WI38 (cell line): ENCODE data around the gene RBP2.

Experiments used
- H3K4me3 ChIP-seq: 2 replicates; pipeline ENCODE4 v1.5.1; 2011; ENCODE audit warnings: low read depth, mild to moderate bottlenecking, control low read depth, low read length
- TF ChIP-seq, protein P1 (sequence below): IDR thresholded peaks from 2 replicates; pipeline ENCODE4 v1.5.1; 2012; ENCODE audit warnings: low read depth, mild to moderate bottlenecking, control low read depth, low read length

Gene RBP2

DNA sequence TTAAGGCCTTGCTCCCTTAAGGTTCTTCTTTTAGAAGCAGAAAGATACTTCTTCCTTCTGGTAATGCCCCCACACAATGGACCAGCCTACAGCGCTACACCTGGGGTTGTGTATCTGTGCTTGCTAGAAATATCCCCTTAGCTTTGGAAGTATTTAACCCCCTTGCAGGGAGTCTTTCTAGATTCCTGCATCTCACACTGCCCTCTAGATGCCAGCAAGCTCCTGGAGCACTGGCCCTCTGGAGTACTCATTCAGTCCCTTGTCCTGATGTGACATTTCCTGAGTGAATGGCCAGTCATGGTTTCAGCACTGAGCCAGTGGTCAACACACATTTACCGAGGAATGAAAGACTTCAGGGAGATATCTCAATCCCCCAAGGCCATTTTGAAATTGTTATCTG is 30.4 kb upstream of the RBP2 start:
- TF ChIP-seq, protein P1, sequence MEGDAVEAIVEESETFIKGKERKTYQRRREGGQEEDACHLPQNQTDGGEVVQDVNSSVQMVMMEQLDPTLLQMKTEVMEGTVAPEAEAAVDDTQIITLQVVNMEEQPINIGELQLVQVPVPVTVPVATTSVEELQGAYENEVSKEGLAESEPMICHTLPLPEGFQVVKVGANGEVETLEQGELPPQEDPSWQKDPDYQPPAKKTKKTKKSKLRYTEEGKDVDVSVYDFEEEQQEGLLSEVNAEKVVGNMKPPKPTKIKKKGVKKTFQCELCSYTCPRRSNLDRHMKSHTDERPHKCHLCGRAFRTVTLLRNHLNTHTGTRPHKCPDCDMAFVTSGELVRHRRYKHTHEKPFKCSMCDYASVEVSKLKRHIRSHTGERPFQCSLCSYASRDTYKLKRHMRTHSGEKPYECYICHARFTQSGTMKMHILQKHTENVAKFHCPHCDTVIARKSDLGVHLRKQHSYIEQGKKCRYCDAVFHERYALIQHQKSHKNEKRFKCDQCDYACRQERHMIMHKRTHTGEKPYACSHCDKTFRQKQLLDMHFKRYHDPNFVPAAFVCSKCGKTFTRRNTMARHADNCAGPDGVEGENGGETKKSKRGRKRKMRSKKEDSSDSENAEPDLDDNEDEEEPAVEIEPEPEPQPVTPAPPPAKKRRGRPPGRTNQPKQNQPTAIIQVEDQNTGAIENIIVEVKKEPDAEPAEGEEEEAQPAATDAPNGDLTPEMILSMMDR = no peak
- H3K4me3 ChIP-seq = no peak overlapping the region

DNA sequence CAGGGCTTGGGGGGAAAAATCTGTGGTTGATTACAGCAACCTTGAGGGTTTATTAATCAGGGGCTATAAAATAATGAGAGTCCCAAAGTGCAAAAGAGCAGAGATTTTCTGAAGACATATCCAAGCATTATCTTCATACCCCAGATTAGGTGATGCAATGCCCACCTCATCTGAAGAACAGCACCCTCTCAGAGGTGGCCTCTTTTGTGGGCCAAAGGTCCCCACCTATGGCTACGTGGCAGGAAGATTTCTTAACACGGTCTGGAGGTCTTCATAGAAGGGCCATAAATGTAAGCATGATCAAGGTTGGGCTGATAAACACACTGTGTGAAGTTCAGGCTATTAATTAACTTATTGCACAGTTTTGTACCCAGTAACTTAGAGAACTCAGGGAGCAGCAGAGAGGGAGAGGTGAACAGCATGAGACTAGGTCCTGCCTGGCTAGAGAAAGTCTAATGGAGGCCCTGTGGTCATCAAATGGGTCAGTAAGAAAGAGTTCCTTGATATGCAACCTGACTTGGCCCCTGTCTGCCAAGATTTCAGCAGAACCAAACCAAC is 29.6 kb upstream of the RBP2 start:
- no peak overlapping the region for H3K4me3 ChIP-seq
- TF ChIP-seq, protein P1 = no peak

DNA sequence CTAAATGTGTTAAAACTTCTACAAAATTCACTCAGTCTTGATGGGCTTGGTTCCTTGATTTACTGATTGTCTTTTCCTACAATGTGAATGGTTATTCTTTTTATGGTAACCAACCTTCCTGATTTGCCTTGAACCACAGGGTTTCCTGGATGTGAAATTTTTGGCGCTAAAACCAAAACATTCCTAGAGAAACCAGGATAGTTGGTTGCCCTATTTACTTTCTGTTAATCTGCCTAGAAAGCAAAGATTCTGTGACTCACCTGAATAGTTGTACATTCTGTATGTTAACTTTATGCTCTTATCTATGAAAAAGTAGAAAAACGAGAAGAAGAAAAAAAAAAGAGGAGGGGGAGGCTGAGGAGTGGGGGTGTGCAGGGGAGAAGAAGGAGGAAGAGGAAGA is 23.2 kb upstream of the RBP2 start:
- TF ChIP-seq, protein P1 = no peak
- H3K4me3 ChIP-seq = no peak overlapping the region

DNA sequence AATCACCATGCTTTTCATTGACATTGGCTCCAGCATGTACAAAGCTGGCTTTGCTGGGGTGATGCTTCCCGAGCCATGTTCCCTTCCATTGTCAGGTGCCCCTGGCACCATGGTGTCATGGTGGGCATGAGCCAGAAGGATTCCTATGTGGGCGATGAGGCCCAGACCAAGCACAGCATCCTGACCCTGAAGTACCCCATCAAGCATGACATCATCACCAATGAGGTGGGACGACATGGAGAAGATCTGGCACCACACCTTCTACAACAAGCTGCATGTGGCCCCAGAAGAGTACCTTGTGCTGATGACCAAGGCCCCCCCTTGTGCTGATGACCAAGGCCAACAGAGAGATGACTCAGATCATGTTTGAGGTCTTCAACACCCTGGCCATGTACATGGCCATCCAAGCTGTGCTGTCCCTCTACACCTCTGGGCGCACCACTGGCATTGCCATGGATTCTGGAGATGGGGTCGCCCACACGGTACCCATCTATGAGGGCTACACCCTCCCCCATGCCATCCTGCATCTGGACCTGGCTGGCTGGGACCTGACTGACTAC is 17.6 kb upstream of the RBP2 start:
- TF ChIP-seq, protein P1 = no peak
- H3K4me3 ChIP-seq = no peak overlapping the region

DNA sequence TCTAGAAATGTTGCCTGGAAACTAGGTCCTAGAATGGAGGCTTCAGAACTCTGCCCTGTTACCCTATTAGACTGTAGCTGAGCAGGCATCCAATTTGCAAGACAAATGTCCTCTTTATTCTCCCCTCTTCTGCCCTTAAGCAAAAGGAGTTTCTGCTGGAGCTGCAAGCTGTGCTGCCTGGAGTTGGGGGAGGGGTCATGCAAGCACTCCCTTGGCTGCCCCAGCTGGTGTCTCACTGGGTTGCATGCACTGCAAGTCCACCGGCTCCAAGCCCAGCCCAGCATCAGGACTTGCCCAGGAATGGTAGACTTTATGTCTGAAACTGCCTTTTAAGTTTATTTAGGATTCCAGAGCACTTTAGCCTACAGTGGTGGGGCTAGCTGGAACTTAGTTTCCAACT is 15.7 kb upstream of the RBP2 start:
- H3K4me3 ChIP-seq = no peak overlapping the region
- TF ChIP-seq, protein P1 = no peak

DNA sequence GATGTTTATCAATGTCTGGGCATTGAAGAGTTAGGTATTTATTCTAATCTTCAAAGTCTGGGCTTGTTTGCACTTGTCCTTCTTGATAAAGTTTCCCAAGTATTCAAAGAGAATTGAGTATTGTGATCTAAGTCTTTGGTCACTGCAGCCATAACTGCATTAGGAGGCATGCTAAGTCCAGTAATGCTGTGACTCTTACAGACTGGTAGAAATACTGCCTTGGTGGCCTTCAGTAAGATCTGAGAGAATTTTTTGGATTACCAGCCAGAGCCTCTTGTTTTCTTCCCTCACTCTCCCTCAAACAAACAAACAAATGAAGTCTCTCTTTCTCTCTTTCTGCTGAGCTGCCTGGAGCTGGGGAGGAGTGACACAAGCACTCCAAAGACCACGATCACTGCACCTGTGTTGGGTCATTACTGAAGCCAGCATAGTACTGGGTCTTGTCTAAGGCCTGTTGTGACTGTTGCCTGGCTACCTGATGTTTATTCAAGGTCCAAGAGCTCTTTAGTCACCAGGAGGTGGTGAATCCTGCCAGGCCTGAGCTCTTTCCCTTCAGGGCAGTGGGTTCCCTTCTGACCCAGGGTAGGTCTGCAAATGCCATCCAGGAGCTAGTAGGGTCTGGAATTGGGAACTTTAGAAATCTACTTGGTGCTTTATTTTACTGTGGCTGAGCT is 14.8 kb upstream of the RBP2 start:
- TF ChIP-seq, protein P1 = no peak
- H3K4me3 ChIP-seq = no peak overlapping the region

DNA sequence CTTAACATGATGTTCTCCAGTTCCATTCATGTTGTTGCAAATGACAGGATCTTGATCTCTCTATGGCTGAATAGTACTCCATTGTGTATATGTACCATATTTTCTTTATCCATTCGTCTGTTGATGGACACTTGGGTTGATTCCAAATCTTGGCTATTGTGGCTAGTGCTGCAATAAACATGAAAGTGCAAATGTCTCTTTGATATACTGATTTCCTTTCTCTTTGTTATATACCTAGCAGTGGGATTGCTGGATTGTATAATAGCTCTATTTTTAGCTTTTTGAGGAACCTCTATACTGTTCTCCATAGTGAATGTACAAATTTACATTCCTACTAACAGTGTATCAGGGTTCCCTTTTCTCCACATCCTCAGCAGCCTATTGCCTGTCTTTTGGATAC is 5.9 kb upstream of the RBP2 start:
- TF ChIP-seq, protein P1 = no peak
- no peak overlapping the region for H3K4me3 ChIP-seq
